Prostate gland (tissue), 2 donors: Measurements from ENCODE around the gene TSTD1.

Experiments
- CTCF ChIP-seq, 4 experiments: fragments of 200-600 bp in 2 of 4; fragments of 450-650 bp in 2 of 4; sonication (generic) in 2 of 4; IDR thresholded peaks; 1 replicate in 3 of 4; 2 replicates in 1 of 4; pipeline ENCODE4 v1.5.1; 2016 to 2019; ENCODE audit warnings: antibody characterized with exemption in 4 of 4, mild to moderate bottlenecking in 2 of 4, moderate library complexity in 2 of 4
- POLR2A ChIP-seq: fragments of 450-650 bp; IDR thresholded peaks from one replicate; pipeline ENCODE4 v1.6.1; 2016; ENCODE audit warnings: antibody characterized with exemption, mild to moderate bottlenecking
- POLR2AphosphoS5 ChIP-seq: sonication (generic); formaldehyde crosslinking; IDR thresholded peaks from one replicate; pipeline ENCODE4 v1.6.1; 2017; ENCODE audit warnings: antibody characterized with exemption

DNA sequence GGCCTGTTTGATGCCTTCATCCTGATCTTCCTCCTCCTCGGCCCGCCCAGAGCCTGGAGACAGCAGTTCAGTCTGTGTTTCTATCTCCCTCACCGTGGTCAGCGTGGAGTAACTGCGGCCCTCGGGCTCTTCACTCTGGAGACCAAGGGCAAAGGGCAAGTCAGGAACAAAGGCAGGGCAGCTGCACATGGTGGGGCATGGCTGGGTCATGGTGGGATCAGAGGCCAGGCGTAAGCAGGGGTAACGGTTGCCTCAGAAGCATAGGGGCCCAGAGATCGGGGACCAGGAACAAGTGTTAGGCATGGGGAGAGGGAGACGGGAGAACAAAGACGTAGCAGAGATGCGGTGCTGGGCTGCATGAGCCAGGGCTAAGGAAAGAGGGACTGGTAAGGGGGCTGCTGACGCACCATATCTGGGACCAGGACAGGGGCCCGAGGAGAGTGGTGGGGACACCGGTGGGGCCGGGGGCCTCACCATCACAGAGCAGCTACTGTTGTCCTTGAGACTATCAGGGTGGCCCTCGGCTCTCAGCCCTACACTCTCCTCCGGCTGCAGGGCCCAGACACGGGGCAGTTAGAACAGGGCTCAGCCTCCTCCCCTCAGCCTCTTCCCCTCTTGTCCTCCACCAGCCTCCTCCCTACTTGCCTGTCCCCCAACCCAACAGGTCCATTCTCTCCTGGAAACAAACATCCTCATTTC lies 34.1 kb upstream of the TSTD1 start:
- TF ChIP-seq CTCF (IDR thresholded peaks at IDR 0.05) (no peak), POLR2A (no peak), POLR2AphosphoS5 (no peak)
